Hematopoietic multipotent progenitor cell treated with erythropoietin and hydrocortisone succinate and interleukin-3 and kit ligand, for 17 days (in vitro differentiated cells): Measurements from ENCODE around the gene TCF12.
"Not testable (repeated sequence)": the region's sequence is repeated elsewhere in the genome, so short reads cannot be mapped to it uniquely, and the experiment has no call there.

Source experiments
- DNase-seq: peaks from one replicate; pipeline ENCODE4 v3.0.0-alpha.2; 2015; ENCODE audit warnings: low spot score

TCF12 gene

GRCh38 chr15:56916825-56917477 is 1.5 kb upstream of the TCF12 start:
- DNase-seq, result no peak

DNA sequence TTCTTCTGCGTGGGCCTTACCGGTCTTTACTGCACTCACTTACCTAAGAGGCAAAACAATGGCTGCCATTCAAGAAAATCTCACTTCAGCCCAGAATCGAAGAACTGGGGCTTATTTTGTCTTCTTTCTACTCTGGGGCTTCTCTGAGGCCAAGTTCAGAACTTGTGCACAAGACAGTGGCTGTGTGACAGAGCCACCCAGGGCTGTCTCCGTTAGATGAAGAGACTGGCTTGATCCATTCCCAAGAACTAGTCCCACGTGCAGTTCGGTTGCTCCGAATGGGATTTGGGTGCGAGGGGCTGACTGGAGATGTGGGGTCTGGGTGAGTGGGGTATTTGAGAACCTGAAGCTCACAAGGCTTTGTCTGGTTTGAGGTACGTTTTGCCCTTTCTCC is 795 bp upstream of the TCF12 start:
- DNase-seq, result peak; percentile 16

DNA sequence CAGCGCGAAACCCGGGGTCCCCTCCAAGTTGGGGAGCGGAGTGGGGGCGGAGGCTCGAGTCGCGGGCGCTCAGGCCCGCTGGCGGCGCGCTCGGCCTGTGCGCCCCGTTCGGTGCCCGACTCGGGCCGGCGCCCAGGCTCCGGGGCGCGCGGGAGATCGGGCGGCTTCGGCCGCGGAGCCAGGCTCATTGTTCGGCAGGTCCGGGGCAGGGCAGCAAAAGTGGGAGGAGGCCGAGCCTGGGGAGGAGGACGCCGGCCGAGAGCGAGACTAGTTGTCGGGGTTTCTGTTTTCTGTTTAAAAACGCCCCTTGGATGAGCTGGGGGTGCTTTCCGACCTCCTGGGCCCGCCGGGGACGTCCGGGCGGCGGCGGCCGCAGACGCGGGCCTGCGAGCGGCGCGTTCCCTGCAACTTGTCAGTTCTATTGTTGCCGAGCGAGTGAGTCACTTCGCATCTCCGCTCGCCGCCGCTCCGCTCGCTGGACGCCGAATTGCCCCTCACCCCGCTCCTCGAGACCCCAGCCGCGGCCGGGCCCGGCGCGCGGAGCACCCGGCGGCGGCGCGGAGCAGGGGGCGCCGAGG is 676 bp downstream of the TCF12 start:
- DNase-seq, result no peak

- DNase-seq, result peak; percentile 34
Observed at GRCh38 chr15:56919609-56920366, 1.3 kb downstream of the TCF12 start.

DNA sequence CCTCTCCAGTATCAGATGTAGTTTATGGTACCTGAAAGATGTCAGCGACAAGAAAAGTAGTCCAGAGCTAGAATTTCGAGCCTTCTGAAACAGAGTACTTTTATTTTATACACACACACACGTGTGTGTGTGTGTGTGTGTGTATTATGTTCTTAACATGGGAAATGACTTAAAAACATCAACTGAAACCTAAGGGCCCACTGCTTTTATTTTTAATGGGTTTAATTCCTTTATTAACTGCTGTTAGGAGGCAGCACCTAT is 1.9 kb downstream of the TCF12 start:
- DNase-seq, result no peak

- DNase-seq, result no peak
Observed at GRCh38 chr15:56923174-56923591, 4.7 kb downstream of the TCF12 start.

GRCh38 chr15:56927816-56928215 is 9.4 kb downstream of the TCF12 start:
- DNase-seq, result no peak

- no peak for DNase-seq
Observed at GRCh38 chr15:56929399-56929798, 11.0 kb downstream of the TCF12 start.

DNA sequence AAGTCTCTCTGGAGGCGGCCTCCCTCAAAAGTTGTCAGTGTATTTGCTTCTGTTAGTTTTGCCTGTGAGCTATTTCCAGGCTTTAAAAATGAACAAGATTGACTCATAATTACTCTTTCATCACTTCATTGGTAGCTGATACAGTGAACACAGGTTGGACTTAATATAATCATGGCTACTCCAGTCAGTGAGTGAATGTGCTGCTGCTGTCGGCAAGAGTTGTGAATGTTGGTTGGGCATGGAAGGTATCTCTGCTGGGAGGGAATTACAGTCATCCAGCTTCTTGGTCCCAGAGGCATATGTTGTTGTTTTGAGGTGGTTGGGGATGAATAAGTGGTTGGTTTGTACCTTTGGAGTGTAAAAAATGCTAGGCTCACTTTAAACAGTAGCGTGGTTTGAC is 11.5 kb downstream of the TCF12 start:
- no peak for DNase-seq

- no peak for DNase-seq
Observed at GRCh38 chr15:56930669-56931313, 12.3 kb downstream of the TCF12 start.

DNA sequence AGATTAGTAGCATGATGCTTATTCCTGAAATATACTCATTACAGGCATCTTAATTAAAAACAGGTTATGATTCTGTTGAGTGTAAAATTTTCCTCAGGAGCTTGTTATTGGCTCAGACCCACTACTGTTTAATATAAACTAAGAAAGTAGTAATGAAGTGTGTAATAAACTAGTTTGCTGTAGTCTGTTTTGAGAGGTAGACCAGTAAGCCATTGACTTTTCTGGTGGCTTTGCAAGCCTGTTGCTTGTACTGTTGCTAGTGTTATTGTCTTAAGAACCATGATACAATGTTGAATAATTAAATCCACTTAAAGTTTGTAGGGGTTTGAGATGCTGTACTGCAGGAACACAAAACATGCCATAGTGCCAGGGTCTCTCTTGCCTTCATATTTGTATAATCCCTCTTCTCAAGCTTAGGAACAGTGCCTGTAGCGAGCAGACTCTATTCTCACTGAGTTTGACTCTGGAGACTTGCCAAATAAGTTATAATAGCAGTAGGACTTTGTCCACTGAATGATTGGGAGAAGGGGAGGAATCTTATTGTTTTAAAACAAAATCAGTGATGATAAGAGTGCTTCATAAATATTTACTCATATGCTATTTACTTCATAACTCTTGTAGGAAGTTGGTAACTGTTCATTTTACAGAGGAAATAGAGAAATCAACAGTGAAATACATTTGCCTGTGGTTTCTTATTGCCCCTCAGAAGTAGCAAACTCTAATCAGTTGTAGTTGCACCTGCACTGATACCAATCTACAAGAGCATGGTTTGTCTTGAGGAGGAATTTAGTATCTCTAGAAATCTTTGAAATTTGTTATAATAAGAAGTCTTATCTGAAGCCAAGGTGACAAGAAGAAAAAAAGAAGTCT is 13.4 kb downstream of the TCF12 start:
- no peak for DNase-seq

DNA sequence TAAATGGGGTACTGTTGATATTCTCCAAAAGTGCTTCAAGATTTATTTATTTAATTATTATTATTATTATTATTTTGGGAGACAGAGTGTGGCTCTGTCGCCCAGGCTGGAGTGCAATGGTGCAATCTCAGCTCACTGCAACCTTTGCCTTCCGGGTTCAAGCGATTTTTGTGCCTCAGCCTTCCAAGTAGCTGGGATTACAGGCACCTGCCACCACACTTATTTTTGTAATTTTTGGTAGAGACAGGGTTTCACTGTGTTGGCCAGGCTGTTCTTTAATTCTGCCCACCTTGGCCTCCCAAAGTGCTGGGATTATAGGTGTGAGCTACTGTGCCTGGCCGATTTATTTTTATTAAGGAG is 14.0 kb downstream of the TCF12 start:
- DNase-seq, result not testable (repeated sequence)

- DNase-seq, result no peak
Observed at GRCh38 chr15:56933410-56933809, 15.0 kb downstream of the TCF12 start.

- DNase-seq, result no peak
Observed at GRCh38 chr15:56933811-56934210, 15.4 kb downstream of the TCF12 start.

DNA sequence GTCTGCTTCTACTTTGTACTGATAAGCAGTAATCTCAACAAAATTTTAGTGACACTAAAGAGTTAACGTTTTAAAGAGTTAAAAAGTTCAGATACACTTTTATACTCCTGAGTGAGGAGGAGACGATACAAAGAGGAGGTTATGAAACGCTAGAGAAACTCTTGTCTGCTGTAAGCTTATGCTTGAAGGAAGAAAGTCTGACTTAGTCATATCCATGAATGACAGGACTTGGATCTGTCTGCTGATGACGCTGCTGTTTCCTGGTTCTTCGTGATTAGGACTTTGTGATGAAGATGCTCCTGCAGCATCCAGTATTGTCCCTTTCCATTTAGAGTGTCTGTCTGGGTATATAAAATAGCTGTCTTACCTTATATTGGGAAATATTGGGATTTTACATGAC is 15.8 kb downstream of the TCF12 start:
- DNase-seq, result no peak

DNA sequence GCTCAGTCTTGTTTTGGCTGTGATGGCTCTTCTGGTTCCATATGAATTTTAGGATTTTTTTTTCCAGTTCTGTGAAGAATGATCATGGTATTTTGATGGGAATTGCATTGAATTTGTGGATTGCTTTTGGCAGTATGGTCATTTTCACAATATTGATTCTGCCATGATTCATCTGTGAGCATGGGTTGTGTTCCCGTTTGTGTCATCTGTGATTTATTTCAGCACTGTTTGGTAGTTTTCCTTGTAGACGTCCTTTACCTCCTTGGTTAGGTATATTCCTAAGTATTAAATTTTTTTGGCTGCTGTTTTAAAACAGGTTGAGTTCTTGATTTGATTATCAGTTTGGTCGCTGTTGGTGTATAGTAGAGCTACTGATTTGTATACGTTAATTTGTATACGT is 18.5 kb downstream of the TCF12 start:
- DNase-seq, result no peak

- DNase-seq, result no peak
Observed at GRCh38 chr15:56939257-56939656, 20.8 kb downstream of the TCF12 start.

DNA sequence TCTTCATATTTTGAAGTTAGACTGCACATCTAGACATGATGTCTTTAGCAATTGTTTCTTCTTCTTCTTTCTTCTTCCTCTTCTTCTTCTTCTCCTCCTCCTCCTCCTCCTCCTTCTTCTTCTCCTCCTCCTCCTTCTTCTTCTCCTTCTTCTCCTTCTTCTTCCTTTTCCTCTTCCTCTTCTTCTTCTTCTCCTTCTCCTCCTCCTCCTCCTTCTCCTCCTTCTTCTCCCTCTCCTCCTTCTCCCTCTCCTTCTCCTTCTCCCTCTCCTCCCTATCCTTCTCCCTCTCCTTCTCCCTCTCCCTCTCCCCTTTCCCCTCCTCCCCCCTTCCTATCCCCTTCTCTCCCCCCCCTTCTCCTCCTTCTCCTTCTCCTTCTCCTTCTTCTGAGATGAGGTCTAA is 21.9 kb downstream of the TCF12 start:
- no peak for DNase-seq

DNA sequence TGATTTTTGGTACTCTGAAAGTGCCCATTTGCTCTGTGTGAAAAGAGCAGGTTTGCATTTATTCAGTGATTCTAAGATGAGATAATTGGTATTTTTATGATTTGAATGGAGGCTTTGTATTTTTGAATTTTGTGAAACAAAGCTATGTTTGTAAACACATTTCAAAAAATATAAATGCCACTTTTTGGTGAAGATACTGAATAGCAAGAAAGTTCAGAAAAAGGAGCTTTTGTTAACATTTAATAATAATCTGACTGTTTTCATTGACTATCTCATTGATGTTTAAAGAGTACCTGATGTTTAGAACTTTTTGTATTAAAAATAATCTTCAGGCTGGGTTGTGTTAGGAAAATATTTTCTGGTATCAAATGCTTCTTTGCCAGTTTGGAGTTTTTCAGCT is 23.7 kb downstream of the TCF12 start:
- DNase-seq, result no peak

DNA sequence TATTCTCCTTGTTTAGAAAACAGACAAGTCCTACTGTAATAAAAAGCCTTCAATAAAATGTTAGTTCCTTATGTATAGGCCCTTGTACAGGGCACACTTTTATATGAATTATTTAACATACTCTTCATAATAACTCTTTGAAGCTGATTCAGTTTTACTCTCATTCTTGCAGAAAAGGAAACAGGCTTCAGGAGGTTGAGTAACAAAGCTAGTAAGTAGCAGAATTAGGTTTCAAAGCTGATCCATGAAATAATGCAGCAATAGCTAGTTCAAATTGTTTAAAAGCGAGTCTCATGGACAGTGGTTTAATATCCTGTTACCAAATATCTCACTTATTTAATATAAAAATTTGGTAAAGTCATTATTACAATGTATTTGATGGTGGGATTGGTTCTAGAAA is 25.0 kb downstream of the TCF12 start:
- no peak for DNase-seq

DNA sequence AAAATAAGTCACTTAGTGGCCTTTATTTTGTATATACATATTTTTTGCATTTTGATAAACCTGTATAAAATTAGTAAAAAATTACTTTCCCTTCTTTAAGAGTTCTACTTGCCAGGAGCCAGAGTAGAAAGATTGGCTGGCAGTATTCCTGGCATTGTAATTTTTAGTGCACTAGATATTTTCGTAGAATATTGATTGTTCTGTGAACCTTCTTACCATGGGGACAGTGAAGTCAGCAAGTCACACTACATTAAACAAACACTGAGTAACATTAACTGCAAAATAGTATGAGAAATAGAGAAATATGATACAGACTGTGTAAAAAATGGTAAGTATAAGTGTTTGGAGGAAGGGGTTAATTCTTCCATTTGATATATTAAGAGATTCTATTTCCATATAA is 26.0 kb downstream of the TCF12 start:
- no peak for DNase-seq

- DNase-seq, result no peak
Observed at GRCh38 chr15:56946150-56946549, 27.7 kb downstream of the TCF12 start.
